K562 treated with DMSO at 1 percent for 24 hours (cell line): ENCODE measurements around the gene RDH8. TPM values are rescaled to one million over a fixed set of nuclear protein-coding genes. Genes with fewer than 3 reads are reported as not detected.

Experiments
- total RNA-seq: library from RNA; unstranded; fragments of 300-600 nt; gene quantifications from 2 replicates; pipeline ENCODE4 v1.2.3, GENCODE V29; 2022; ENCODE audit warnings: low read depth; ENCODE audit not compliant: insufficient read depth

RDH8 gene
- total RNA-seq, result not detected in 2 replicates

GRCh38 chr19:10013316-10013715, at the start of gene RDH8:
Gene RDH8, plus strand, starts transcription at chr19:10013483. Its CDS starts 15 bp downstream, at chr19:10013498.

GRCh38 chr19:10010247-10010691, 3.0 kb upstream of the RDH8 start, which contains the start of gene COL5A3:
Gene COL5A3, minus strand, starts transcription at chr19:10010504. Its CDS starts 119 bp downstream, at chr19:10010385.

Other genes starting within 250 kb of the RDH8 start
- 7.9 and 17.0 TPM in 2 replicates for gene ZNF846, start 244.7 kb upstream of the RDH8 start, total RNA-seq
- gene FBXL12, start 194.4 kb upstream of the RDH8 start, total RNA-seq, result 63.1 and 65.0 TPM in 2 replicates
- gene UBL5, start 185.6 kb upstream of the RDH8 start, total RNA-seq, result 636 and 749 TPM in 2 replicates
- gene PIN1, start 178.2 kb upstream of the RDH8 start, total RNA-seq, result 197 and 205 TPM in 2 replicates
- 2.0 and 2.8 TPM in 2 replicates for gene OLFM2, start 77.0 kb upstream of the RDH8 start, total RNA-seq
- not detected in 2 replicates for gene COL5A3, start 3.0 kb upstream of the RDH8 start, total RNA-seq
- gene SHFL, start 72.8 kb downstream of the RDH8 start, total RNA-seq, result 28.1 and 30.5 TPM in 2 replicates
- gene ANGPTL6, start 89.2 kb downstream of the RDH8 start, total RNA-seq, result 0.24 and 2.3 TPM in 2 replicates
- 30.8 and 36.2 TPM in 2 replicates for gene PPAN, start 92.9 kb downstream of the RDH8 start, total RNA-seq
- 7.5 and 7.7 TPM in 2 replicates for gene P2RY11, start 98.2 kb downstream of the RDH8 start, total RNA-seq
- gene EIF3G, start 106.4 kb downstream of the RDH8 start, total RNA-seq, result 382 and 411 TPM in 2 replicates
- gene DNMT1, start 181.5 kb downstream of the RDH8 start, total RNA-seq, result 170 and 174 TPM in 2 replicates
- 2.0 and 2.9 TPM in 2 replicates for gene S1PR2, start 217.8 kb downstream of the RDH8 start, total RNA-seq
- gene MRPL4, start 238.7 kb downstream of the RDH8 start, total RNA-seq, result 140 and 159 TPM in 2 replicates